Measurements from ENCODE around the gene SOX4.

DNA sequence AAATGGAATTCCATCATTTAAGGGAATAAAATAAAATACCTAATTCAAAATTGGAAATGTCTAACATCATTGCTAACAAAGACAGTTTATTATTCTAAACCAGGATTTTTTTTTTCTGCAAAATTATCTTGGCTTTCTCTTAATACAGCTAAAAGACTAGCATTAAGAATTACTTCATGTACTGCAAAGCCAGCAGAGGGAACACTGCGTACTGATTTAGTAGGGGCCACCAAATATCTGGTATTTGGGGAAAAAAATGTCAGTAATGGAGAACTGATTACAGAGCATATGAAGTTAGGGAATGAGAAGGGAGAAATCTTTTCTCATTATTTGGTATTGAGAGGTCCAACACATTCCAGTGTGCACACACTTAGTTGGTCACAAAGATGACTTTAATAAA lies 3.2 kb upstream of the SOX4 start:
- TF ChIP-seq, protein P1, sequence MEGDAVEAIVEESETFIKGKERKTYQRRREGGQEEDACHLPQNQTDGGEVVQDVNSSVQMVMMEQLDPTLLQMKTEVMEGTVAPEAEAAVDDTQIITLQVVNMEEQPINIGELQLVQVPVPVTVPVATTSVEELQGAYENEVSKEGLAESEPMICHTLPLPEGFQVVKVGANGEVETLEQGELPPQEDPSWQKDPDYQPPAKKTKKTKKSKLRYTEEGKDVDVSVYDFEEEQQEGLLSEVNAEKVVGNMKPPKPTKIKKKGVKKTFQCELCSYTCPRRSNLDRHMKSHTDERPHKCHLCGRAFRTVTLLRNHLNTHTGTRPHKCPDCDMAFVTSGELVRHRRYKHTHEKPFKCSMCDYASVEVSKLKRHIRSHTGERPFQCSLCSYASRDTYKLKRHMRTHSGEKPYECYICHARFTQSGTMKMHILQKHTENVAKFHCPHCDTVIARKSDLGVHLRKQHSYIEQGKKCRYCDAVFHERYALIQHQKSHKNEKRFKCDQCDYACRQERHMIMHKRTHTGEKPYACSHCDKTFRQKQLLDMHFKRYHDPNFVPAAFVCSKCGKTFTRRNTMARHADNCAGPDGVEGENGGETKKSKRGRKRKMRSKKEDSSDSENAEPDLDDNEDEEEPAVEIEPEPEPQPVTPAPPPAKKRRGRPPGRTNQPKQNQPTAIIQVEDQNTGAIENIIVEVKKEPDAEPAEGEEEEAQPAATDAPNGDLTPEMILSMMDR (IDR thresholded peaks at IDR 0.05), result no peak
- TF ChIP-seq POLR2A (IDR thresholded peaks at IDR 0.05), result no peak
